Caco-2 (cell line): ENCODE results near the gene MICU2. TPM values are rescaled to one million over a fixed set of nuclear protein-coding genes. Genes with fewer than 3 reads are reported as not detected.
"Not testable (repeated sequence)": the region's sequence is repeated elsewhere in the genome, so short reads cannot be mapped to it uniquely, and the experiment has no call there.

Experiments used
- BruUV-seq: library from RNA; stranded (reverse); fragments of 400-500 nt; replicated peaks from 2 replicates; lab custom pipeline; 2021; lab: Mats Ljungman, UMichigan
- CTCF ChIA-PET: fragments of 300-600 bp; sonication (Branson Sonifier 250); formaldehyde crosslinking; loops from one replicate; lab custom pipeline; 2022; ENCODE audit warnings: antibody characterized with exemption; lab: Charles Lee
- POLR2A ChIA-PET: fragments of 300-600 bp; sonication (Branson Sonifier 250); formaldehyde crosslinking; loops from one replicate; lab custom pipeline; 2022; ENCODE audit warnings: antibody characterized with exemption; lab: Charles Lee
- DNase-seq, 2 experiments: peaks; one replicate each; pipeline versions ENCODE4 v3.0.0 to v3.0.0-alpha.2; 2020 to 2022
- H3K27me3 ChIP-seq: replicated peaks from 2 replicates; pipeline ENCODE4 v1.6.0; 2011; ENCODE audit warnings: low read length; ENCODE audit not compliant: control insufficient read depth, insufficient read depth
- H3K36me3 ChIP-seq: 2 replicates; pipeline ENCODE4 v1.5.1; 2011; ENCODE audit warnings: low read length; ENCODE audit not compliant: control insufficient read depth, insufficient read depth
- H3K4me1 ChIP-seq: fragments of 250-450 bp; sonication (Bioruptor Pico); 2 replicates; pipeline ENCODE4 v1.5.1; 2020; ENCODE audit warnings: mild to moderate bottlenecking
- H3K4me3 ChIP-seq: 2 replicates; pipeline ENCODE4 v1.5.1; 2011; ENCODE audit warnings: low read depth, mild to moderate bottlenecking, control low read depth, low read length
- H3K9me3 ChIP-seq: fragments of 250-450 bp; sonication (Bioruptor Pico); 2 replicates; pipeline ENCODE4 v1.5.1; 2020; ENCODE audit warnings: mild to moderate bottlenecking, moderate library complexity
- H3K27ac Mint-ChIP-seq: one replicate; pipeline ENCODE4 v1.8.0; 2022; ENCODE audit warnings: mixed read lengths; ENCODE audit not compliant: unreplicated experiment
- H3K27me3 Mint-ChIP-seq: one replicate; pipeline ENCODE4 v1.8.0; 2022; ENCODE audit warnings: mixed read lengths; ENCODE audit not compliant: insufficient read depth, unreplicated experiment
- H3K36me3 Mint-ChIP-seq: one replicate; pipeline ENCODE4 v1.8.0; 2022; ENCODE audit warnings: mild to moderate bottlenecking, mixed read lengths; ENCODE audit not compliant: insufficient read depth, unreplicated experiment
- H3K4me1 Mint-ChIP-seq: one replicate; pipeline ENCODE4 v1.8.0; 2022; ENCODE audit warnings: low read depth, mixed read lengths; ENCODE audit not compliant: unreplicated experiment
- H3K4me3 Mint-ChIP-seq: one replicate; pipeline ENCODE4 v1.8.0; 2022; ENCODE audit warnings: mild to moderate bottlenecking, moderate library complexity, mixed read lengths; ENCODE audit not compliant: unreplicated experiment
- H3K9me3 Mint-ChIP-seq: one replicate; pipeline ENCODE4 v1.8.0; 2022; ENCODE audit warnings: mixed read lengths; ENCODE audit not compliant: unreplicated experiment
- intact Hi-C: fragments of 100-400 bp; cut with micrococcal nuclease; formaldehyde crosslinking; loops from one replicate; pipeline ENCODE4 v1.10.0; 2022; ENCODE audit not compliant: unreplicated experiment
- total RNA-seq: library from RNA; stranded (reverse); gene quantifications from 2 replicates; pipeline ENCODE4 v1.2.3, GENCODE V29; 2022
- TF ChIP-seq, protein P1 (sequence below), 2 experiments: fragments of 200-600 bp in 1 of 2; IDR thresholded peaks; 1 replicate in 1 of 2; 2 replicates in 1 of 2; pipeline versions ENCODE4 v1.5.1 to v1.8.0; 2011 to 2022; ENCODE audit warnings: antibody characterized with exemption in 1 of 2, control low read depth in 1 of 2, inconsistent platforms in 1 of 2, low read depth in 1 of 2, low read length in 1 of 2, mild to moderate bottlenecking in 1 of 2, moderate library complexity in 1 of 2; ENCODE audit not compliant: insufficient read depth in 1 of 2, severe bottlenecking in 1 of 2, unreplicated experiment in 1 of 2

MICU2 gene
- total RNA-seq, 1 experiment from 2014 or later, result 43.1 TPM

- peak in 1 of 2 experiments; percentile 35 for DNase-seq
- Histone ChIP-seq H3K27me3 (no peaks in the 10 kb centered on the region), H3K36me3 (no peaks in the 10 kb centered on the region), H3K4me3 (no peak overlapping the region), H3K9me3 (no peaks in the 10 kb centered on the region), H3K4me1 (no peaks in the 10 kb centered on the region)
- TF ChIP-seq, protein P1, sequence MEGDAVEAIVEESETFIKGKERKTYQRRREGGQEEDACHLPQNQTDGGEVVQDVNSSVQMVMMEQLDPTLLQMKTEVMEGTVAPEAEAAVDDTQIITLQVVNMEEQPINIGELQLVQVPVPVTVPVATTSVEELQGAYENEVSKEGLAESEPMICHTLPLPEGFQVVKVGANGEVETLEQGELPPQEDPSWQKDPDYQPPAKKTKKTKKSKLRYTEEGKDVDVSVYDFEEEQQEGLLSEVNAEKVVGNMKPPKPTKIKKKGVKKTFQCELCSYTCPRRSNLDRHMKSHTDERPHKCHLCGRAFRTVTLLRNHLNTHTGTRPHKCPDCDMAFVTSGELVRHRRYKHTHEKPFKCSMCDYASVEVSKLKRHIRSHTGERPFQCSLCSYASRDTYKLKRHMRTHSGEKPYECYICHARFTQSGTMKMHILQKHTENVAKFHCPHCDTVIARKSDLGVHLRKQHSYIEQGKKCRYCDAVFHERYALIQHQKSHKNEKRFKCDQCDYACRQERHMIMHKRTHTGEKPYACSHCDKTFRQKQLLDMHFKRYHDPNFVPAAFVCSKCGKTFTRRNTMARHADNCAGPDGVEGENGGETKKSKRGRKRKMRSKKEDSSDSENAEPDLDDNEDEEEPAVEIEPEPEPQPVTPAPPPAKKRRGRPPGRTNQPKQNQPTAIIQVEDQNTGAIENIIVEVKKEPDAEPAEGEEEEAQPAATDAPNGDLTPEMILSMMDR (IDR thresholded peaks at IDR 0.05; ENCODE audit: insufficient read depth in 1 of 2, low read depth in 1 of 2, low read length in 1 of 2, severe bottlenecking in 1 of 2, unreplicated experiment in 1 of 2), result peak; percentile 45 to 50
- H3K4me1 Mint-ChIP-seq, result no peaks in the 10 kb centered on the region
- no peak overlapping the region for H3K4me3 Mint-ChIP-seq
- no peak overlapping the region for H3K27ac Mint-ChIP-seq
- CTCF ChIA-PET, result interaction anchor here (1.7 kb wide), 1 partner anchor 8 kb away, joined by 3 read pairs; no protein-coding TSS in a partner anchor
- H3K27me3 Mint-ChIP-seq, result no peaks in the 10 kb centered on the region
- intact Hi-C loops, result no loop called here
- peaks cover 7% of the 10 kb centered on the region for H3K9me3 Mint-ChIP-seq
- POLR2A ChIA-PET, result no interaction called here
- no TSS peak for BruUV-seq
- H3K36me3 Mint-ChIP-seq, result peaks cover 21% of the 10 kb centered on the region
These were observed 46.0 kb downstream of the MICU2 start for GRCh38 chr13:21557995-21558394.

DNA sequence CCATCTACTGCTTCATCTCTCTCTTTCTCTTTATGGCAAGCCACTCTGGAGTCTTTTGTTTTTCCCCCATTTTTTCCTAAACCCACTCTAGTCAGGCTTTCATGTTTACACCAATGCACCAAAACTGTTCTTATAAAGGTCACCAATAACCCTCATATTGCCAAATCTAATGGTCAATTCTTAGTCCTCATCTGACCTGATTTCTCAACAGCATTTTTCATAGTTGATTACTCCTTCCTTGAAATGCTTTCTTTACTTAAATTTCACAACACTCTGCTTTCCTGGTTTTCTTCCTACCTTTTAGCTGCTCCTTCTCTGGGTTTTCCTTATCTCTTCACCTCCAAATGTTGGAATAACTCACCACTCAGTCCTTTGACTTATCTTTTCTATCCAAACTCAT, 47.9 kb downstream of the MICU2 start:
- no peaks in the 10 kb centered on the region for H3K9me3 Mint-ChIP-seq
- Histone ChIP-seq H3K4me1 (no peaks in the 10 kb centered on the region), H3K4me3 (no peak overlapping the region), H3K36me3 (no peaks in the 10 kb centered on the region), H3K27me3 (no peaks in the 10 kb centered on the region), H3K9me3 (0 out of 2 replicates have a peak, but pooled peaks cover 5% of the 10 kb centered on the region)
- intact Hi-C loops, result no loop called here
- H3K36me3 Mint-ChIP-seq, result peaks cover 12% of the 10 kb centered on the region
- no peak overlapping the region for H3K27ac Mint-ChIP-seq
- no TSS peak for BruUV-seq
- DNase-seq, result no peak
- ChIA-PET POLR2A (no interaction called here), CTCF (no interaction called here)
- H3K4me1 Mint-ChIP-seq, result peaks cover 2% of the 10 kb centered on the region
- H3K4me3 Mint-ChIP-seq, result no peak overlapping the region
- no peaks in the 10 kb centered on the region for H3K27me3 Mint-ChIP-seq
- TF ChIP-seq, protein P1 (IDR thresholded peaks at IDR 0.05; ENCODE audit: insufficient read depth in 1 of 2, low read depth in 1 of 2, low read length in 1 of 2, severe bottlenecking in 1 of 2, unreplicated experiment in 1 of 2), result no peak

GRCh38 chr13:21553261-21553660, 50.7 kb downstream of the MICU2 start:
- DNase-seq, H3K4me3 ChIP-seq, H3K27ac Mint-ChIP-seq, H3K36me3 ChIP-seq, CTCF ChIA-PET, intact Hi-C loops, H3K27me3 ChIP-seq, POLR2A ChIA-PET, H3K4me1 Mint-ChIP-seq, H3K9me3 Mint-ChIP-seq, BruUV-seq, H3K27me3 Mint-ChIP-seq, H3K4me3 Mint-ChIP-seq, H3K36me3 Mint-ChIP-seq, H3K4me1 ChIP-seq, H3K9me3 ChIP-seq: not testable (repeated sequence)

DNA sequence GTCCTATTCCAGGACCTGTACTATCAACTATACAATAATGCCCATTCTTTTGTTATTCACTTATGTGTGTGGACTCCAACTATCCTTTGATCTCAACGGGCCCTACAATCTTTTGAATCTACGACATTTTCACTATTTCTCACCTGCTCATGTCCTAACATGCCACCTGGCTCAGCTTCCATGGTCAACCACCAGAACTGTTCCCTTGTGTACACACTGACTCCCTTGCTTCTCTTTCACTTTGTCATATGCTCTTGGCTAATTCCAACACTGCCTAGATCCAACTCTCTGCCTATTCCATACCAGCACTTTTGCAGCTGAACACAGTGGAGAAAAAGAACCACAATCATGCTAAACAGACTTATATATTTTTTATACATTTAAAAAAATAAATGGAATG, 53.1 kb downstream of the MICU2 start:
- Mint-ChIP-seq H3K9me3 (no peaks in the 10 kb centered on the region), H3K27ac (peak overlapping the region; percentile 3)
- CTCF ChIA-PET, result no interaction called here

More for the DNA sequence above, 53.1 kb downstream of the MICU2 start:
- H3K4me1 Mint-ChIP-seq, result peaks cover 7% of the 10 kb centered on the region
- peaks cover 7% of the 10 kb centered on the region; the same call in 1 of the 2 replicates for H3K4me1 ChIP-seq
- BruUV-seq, result no TSS peak
- POLR2A ChIA-PET, result no interaction called here
- H3K4me3 ChIP-seq, result no peak overlapping the region
- TF ChIP-seq, protein P1 (IDR thresholded peaks at IDR 0.05; ENCODE audit: insufficient read depth in 1 of 2, low read depth in 1 of 2, low read length in 1 of 2, severe bottlenecking in 1 of 2, unreplicated experiment in 1 of 2), result no peak
- DNase-seq, result no peak
- H3K4me3 Mint-ChIP-seq, result no peak overlapping the region
- H3K36me3 ChIP-seq, result no peaks in the 10 kb centered on the region
- H3K9me3 ChIP-seq, result 0 out of 2 replicates have a peak, but pooled peaks cover 5% of the 10 kb centered on the region
- H3K27me3 ChIP-seq, result no peaks in the 10 kb centered on the region
- no peaks in the 10 kb centered on the region for H3K27me3 Mint-ChIP-seq
- intact Hi-C loops, result no loop called here
- H3K36me3 Mint-ChIP-seq, result no peaks in the 10 kb centered on the region
